ENCODE measurements around the gene HAT1.
A peak's percentile ranks its signal among the peaks of the same experiment; 100 is the strongest.

The HAT1 gene

GRCh38 chr2:172009823-172010222, 87.6 kb downstream of the HAT1 start:
- in situ Hi-C loops (cut with MboI; ENCODE audit: low sequenced_read_pairs) = no loop called here
- Histone ChIP-seq H3K9me3 (no peaks in the 10 kb centered on the region), H3K27me3 (ENCODE audit: low read depth) (no peaks in the 10 kb centered on the region), H3K36me3 (replicated peaks) (0 out of 2 replicates have a peak, but pooled peaks cover 2% of the 10 kb centered on the region), H3K4me3 (no peak overlapping the region), H3K4me1 (peaks cover 25% of the 10 kb centered on the region)
- DNase-seq (ENCODE audit: low spot score in 2 of 2) = no peak

DNA sequence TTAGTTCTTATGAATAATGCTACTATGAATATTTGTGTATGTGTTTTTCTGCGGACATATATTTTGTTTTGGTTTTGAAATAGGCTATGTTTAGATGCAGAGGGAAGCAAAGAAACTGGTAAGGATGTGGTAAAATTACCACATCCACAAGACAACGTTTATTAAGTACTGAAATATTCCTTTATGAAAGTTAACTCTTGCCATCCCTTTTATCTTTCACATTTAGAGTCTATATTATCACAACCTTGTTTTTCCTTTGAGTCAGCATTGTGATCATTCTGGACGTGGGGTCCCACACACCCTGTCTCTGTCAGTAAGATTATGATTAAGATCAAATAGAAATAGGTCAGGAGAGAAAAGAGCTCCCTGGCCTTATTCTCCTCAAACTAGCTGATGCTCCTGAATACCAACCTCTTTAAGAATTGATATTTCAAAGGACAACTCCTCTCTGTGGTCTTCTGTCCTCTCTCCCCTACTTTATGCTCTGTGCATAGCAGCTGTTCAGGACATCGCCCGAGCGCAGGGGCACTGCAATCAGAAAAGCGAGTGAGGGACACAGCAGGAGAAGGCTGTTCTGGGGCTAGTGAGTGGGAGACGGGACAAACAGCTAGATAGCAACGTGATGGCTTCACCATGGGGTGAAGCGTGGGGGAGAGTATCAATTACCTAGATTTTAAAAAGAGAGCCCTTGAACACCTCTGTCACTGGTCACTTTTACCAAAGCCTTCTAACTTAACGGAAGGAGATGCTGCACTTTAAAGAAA, 89.7 kb downstream of the HAT1 start:
- no peaks in the 10 kb centered on the region for H3K9me3 ChIP-seq
- H3K36me3 ChIP-seq (replicated peaks) = 0 out of 2 replicates have a peak, but pooled peaks cover 2% of the 10 kb centered on the region
- H3K4me3 ChIP-seq = no peak overlapping the region
- H3K27me3 ChIP-seq (ENCODE audit: low read depth) = no peaks in the 10 kb centered on the region
- DNase-seq (ENCODE audit: low spot score in 2 of 2) = no peak
- peaks cover 25% of the 10 kb centered on the region for H3K4me1 ChIP-seq
- in situ Hi-C loops (cut with MboI; ENCODE audit: low sequenced_read_pairs) = no loop called here

DNA sequence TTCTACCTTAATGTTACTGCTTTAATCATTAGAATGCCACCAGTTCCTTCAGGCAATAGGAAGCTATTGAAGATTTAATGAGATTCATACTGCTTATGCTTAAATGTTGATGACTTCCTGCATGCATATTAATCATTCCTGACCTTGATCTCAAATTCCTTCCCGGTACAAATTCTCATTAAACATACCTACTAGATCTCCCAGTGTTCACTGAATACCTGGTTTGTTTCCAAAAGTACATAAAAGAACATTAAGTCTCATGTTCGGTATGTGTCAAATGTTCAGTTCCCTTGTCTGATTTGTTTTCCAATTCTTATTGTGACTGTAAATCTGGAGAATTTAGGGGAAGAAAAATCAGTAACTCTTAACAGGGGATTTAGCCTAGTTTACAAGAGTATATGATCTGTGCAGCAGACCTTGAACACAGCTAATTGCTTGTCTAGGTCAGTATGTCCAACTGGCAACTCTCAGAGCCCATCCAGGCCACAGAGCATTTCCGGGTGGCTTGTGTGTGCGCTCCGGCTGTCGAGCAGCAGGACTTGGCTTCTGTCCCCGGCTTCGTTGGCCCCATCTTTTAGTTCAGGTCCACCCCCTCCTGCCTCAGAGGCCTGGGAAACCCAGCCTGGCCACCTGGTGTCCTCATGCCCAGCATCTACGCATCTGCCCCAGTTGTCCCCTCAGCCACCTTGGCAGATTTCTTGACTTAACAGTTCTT, 90.6 kb downstream of the HAT1 start:
- in situ Hi-C loops (cut with MboI; ENCODE audit: low sequenced_read_pairs) = no loop called here
- Histone ChIP-seq H3K27me3 (ENCODE audit: low read depth) (no peaks in the 10 kb centered on the region), H3K9me3 (no peaks in the 10 kb centered on the region), H3K4me1 (peaks cover 25% of the 10 kb centered on the region), H3K4me3 (no peak overlapping the region), H3K36me3 (replicated peaks) (0 out of 2 replicates have a peak, but pooled peaks cover 2% of the 10 kb centered on the region)
- DNase-seq (ENCODE audit: low spot score in 2 of 2) = peak; percentile 14 to 37

GRCh38 chr2:172013396-172013795, 91.1 kb downstream of the HAT1 start:
- H3K4me1 ChIP-seq = peaks cover 25% of the 10 kb centered on the region
- H3K4me3 ChIP-seq = no peak overlapping the region
- H3K36me3 ChIP-seq (replicated peaks) = 0 out of 2 replicates have a peak, but pooled peaks cover 2% of the 10 kb centered on the region
- peak; percentile 75 to 94 for DNase-seq (ENCODE audit: low spot score in 2 of 2)
- in situ Hi-C loops (cut with MboI; ENCODE audit: low sequenced_read_pairs) = no loop called here
- H3K9me3 ChIP-seq = no peaks in the 10 kb centered on the region
- no peaks in the 10 kb centered on the region for H3K27me3 ChIP-seq (ENCODE audit: low read depth)

DNA sequence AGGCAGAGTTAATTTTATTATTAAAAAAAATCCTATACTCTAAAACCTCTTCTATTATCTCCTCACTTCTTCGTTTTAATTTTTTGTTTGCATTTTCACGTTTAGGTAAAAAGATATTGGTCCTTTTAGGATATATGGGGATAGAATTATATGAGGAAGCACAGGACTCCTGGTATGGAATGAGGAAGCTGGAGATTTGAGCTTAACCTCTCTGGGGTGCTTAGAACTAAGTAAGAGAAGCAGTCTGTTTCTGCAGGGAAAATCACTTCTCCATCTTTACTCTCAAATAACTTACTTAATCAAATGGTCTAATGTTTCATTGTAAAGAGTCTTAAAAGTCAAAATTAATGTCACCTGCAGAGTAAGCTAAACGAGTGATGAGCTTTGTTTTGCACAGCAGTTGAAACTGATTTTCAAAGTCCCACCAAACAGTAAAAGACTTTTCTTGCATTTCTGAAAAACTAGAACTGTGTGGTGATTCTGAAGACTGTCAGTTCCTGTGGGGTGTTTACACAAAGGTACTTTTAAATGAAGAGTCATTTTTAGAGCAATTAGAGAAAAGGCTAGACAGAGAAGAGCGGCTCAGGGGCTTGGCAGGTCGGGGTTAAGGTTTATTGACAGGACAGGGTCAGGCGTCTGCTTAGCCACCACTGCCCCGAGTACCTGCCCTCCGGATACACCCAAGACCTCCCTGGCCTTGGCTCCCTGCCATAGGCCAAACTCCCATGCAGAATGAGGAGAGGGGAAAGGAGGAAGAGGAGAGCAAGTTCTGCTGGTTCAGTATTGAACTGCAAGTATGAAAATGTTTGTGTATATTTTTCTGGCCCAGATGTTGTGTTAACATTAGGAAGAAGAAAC, 99.0 kb downstream of the HAT1 start:
- no peak overlapping the region for H3K4me3 ChIP-seq
- no peaks in the 10 kb centered on the region for H3K36me3 ChIP-seq (replicated peaks)
- H3K27me3 ChIP-seq (ENCODE audit: low read depth) = no peaks in the 10 kb centered on the region
- peak in 1 of 2 experiments; percentile 64 for DNase-seq (ENCODE audit: low spot score in 2 of 2)
- no peaks in the 10 kb centered on the region for H3K9me3 ChIP-seq
- peaks cover 14% of the 10 kb centered on the region; the same call in 1 of the 2 replicates for H3K4me1 ChIP-seq
- in situ Hi-C loops (cut with MboI; ENCODE audit: low sequenced_read_pairs) = no loop called here

GRCh38 chr2:172021955-172022354, 99.7 kb downstream of the HAT1 start:
- no peaks in the 10 kb centered on the region for H3K9me3 ChIP-seq
- no peaks in the 10 kb centered on the region for H3K36me3 ChIP-seq (replicated peaks)
- peak; percentile 27 to 52 for DNase-seq (ENCODE audit: low spot score in 2 of 2)
- H3K4me3 ChIP-seq = no peak overlapping the region
- in situ Hi-C loops (cut with MboI; ENCODE audit: low sequenced_read_pairs) = no loop called here
- no peaks in the 10 kb centered on the region for H3K27me3 ChIP-seq (ENCODE audit: low read depth)
- H3K4me1 ChIP-seq = peaks cover 14% of the 10 kb centered on the region; the same call in 1 of the 2 replicates

- H3K36me3 ChIP-seq (replicated peaks) = no peaks in the 10 kb centered on the region
- no peak for DNase-seq (ENCODE audit: low spot score in 2 of 2)
- no peak overlapping the region for H3K4me3 ChIP-seq
- no peaks in the 10 kb centered on the region for H3K27me3 ChIP-seq (ENCODE audit: low read depth)
- H3K4me1 ChIP-seq = no peaks in the 10 kb centered on the region; the same call in 1 of the 2 replicates
- in situ Hi-C loops (cut with MboI; ENCODE audit: low sequenced_read_pairs) = no loop called here
- no peaks in the 10 kb centered on the region for H3K9me3 ChIP-seq
Observed at GRCh38 chr2:172031536-172031935, 109.3 kb downstream of the HAT1 start.
